Kidney glomerular epithelial cell (primary cell): Measurements from ENCODE around the gene ZNF697.
"Not testable (repeated sequence)": the region's sequence is repeated elsewhere in the genome, so short reads cannot be mapped to it uniquely, and the experiment has no call there.

Experiments
- DNase-seq: peaks from one replicate; lab custom pipeline; 2025; lab: John Stamatoyannopoulos, UW

Gene ZNF697

GRCh38 chr1:119631433-119632102 is 16.5 kb downstream of the ZNF697 start:
- peak; percentile 85 for DNase-seq

GRCh38 chr1:119631086-119631432 is 17.0 kb downstream of the ZNF697 start:
- no peak for DNase-seq

GRCh38 chr1:119626841-119627240 is 21.2 kb downstream of the ZNF697 start:
- DNase-seq, result no peak

GRCh38 chr1:119626011-119626545 is 22.0 kb downstream of the ZNF697 start:
- no peak for DNase-seq

- DNase-seq, result no peak
Observed at GRCh38 chr1:119623678-119624077, 24.4 kb downstream of the ZNF697 start.

GRCh38 chr1:119623193-119623515 is 24.9 kb downstream of the ZNF697 start:
- no peak for DNase-seq

GRCh38 chr1:119622311-119623192 is 25.5 kb downstream of the ZNF697 start:
- no peak for DNase-seq

GRCh38 chr1:119621705-119622104 is 26.4 kb downstream of the ZNF697 start:
- DNase-seq, result no peak

GRCh38 chr1:119617751-119618691 is 30.0 kb downstream of the ZNF697 start:
- no peak for DNase-seq

- DNase-seq, result not testable (repeated sequence)
Observed at GRCh38 chr1:119616748-119617147, 31.3 kb downstream of the ZNF697 start.

- DNase-seq, result not testable (repeated sequence)
Observed at GRCh38 chr1:119615100-119615499, 33.0 kb downstream of the ZNF697 start.

GRCh38 chr1:119613769-119614720 is 34.0 kb downstream of the ZNF697 start:
- peak; percentile 71 for DNase-seq

GRCh38 chr1:119611701-119612113 is 36.4 kb downstream of the ZNF697 start:
- DNase-seq, result peak; percentile 30

- DNase-seq, result not testable (repeated sequence)
Observed at GRCh38 chr1:119608816-119609215, 39.2 kb downstream of the ZNF697 start.

GRCh38 chr1:119607087-119607807 is 40.8 kb downstream of the ZNF697 start:
- not testable (repeated sequence) for DNase-seq

- DNase-seq, result no peak
Observed at GRCh38 chr1:119606394-119606793, 41.7 kb downstream of the ZNF697 start.

GRCh38 chr1:119605686-119606085 is 42.4 kb downstream of the ZNF697 start:
- DNase-seq, result no peak

GRCh38 chr1:119605080-119605479 is 43.0 kb downstream of the ZNF697 start:
- DNase-seq, result not testable (repeated sequence)

- no peak for DNase-seq
Observed at GRCh38 chr1:119603695-119604094, 44.4 kb downstream of the ZNF697 start.

- DNase-seq, result not testable (repeated sequence)
Observed at GRCh38 chr1:119603241-119603640, 44.8 kb downstream of the ZNF697 start.
